Endothelial cell of umbilical vein (primary cell): ENCODE results near the gene KRTAP4-3. TPM values are rescaled to one million over a fixed set of nuclear protein-coding genes. Genes with fewer than 3 reads are reported as not detected.

ENCODE experiments used
- BruUV-seq: library from RNA; stranded (reverse); fragments of 400-500 nt; replicated peaks from 2 replicates; lab custom pipeline; 2021; lab: Mats Ljungman, UMichigan
- CTCF ChIA-PET: fragments of 300-600, 350-600 bp; sonication (Branson Sonifier 250); formaldehyde crosslinking; loops from one replicate; lab custom pipeline; 2021; ENCODE audit warnings: antibody characterized with exemption, inconsistent platforms; lab: Charles Lee
- POLR2A ChIA-PET: fragments of 300-600, 350-600 bp; sonication (Branson Sonifier 250); formaldehyde crosslinking; loops from one replicate; lab custom pipeline; 2021; ENCODE audit warnings: antibody characterized with exemption, inconsistent platforms; lab: Charles Lee
- DNase-seq: peaks from one replicate; pipeline ENCODE4 v3.0.0-alpha.2; 2011; ENCODE audit warnings: low read depth, low spot score
- FAIRE-seq: peaks from 2 replicates; lab custom pipeline; 2011; peaks lifted over from hg19 to GRCh38; lab: Jason Lieb, UNC
- H2AFZ ChIP-seq: 2 replicates; pipeline ENCODE4 v1.6.0; 2012; ENCODE audit warnings: low read depth, low read length, control low read depth, inconsistent platforms
- H3K27ac ChIP-seq: 2 replicates; pipeline ENCODE4 v1.5.1; 2011; ENCODE audit warnings: low read depth, mild to moderate bottlenecking, control low read depth, low read length, moderate library complexity; ENCODE audit not compliant: insufficient read depth
- H3K27me3 ChIP-seq, 2 experiments: 2 replicates each; pipeline versions ENCODE4 v1.6.0 to v1.6.1; 2011; ENCODE audit warnings: low read length in 2 of 2, mixed read lengths in 1 of 2; ENCODE audit not compliant: control insufficient read depth in 2 of 2, insufficient read depth in 2 of 2
- H3K36me3 ChIP-seq, 2 experiments: 2 replicates in 1 of 2; 3 replicates in 1 of 2; pipeline ENCODE4 v1.5.1; 2011; ENCODE audit warnings: low read length in 2 of 2, mild to moderate bottlenecking in 1 of 2, moderate library complexity in 1 of 2; ENCODE audit not compliant: control insufficient read depth in 2 of 2, insufficient read depth in 2 of 2; ENCODE audit errors: extremely low read depth in 1 of 2
- H3K4me1 ChIP-seq: 3 replicates; pipeline ENCODE4 v1.5.1; 2011; ENCODE audit warnings: mild to moderate bottlenecking, low read length; ENCODE audit not compliant: control insufficient read depth, insufficient read depth; ENCODE audit errors: extremely low read depth
- H3K4me2 ChIP-seq: 2 replicates; pipeline ENCODE4 v1.6.1; 2011; ENCODE audit warnings: low read length, control low read depth, mixed read lengths; ENCODE audit not compliant: insufficient read depth
- H3K4me3 ChIP-seq, 3 experiments: fragments of 200-600 bp in 1 of 3; sonication (generic), shearing (Covaris generic) in 1 of 3; replicated peaks in 1 of 3; 2 replicates each; pipeline ENCODE4 v1.5.1; 2011 to 2016; ENCODE audit warnings: control low read depth in 3 of 3, low read length in 3 of 3, mild to moderate bottlenecking in 2 of 3, inconsistent platforms in 1 of 3, low read depth in 1 of 3, moderate library complexity in 1 of 3; ENCODE audit not compliant: insufficient read depth in 1 of 3
- H3K79me2 ChIP-seq: 2 replicates; pipeline ENCODE4 v1.6.0; 2012; ENCODE audit warnings: low read length, inconsistent platforms; ENCODE audit not compliant: control insufficient read depth, insufficient read depth
- H3K9ac ChIP-seq: replicated peaks from 2 replicates; pipeline ENCODE3; 2011; ENCODE audit warnings: low read length, control low read depth; ENCODE audit not compliant: insufficient read depth; ENCODE audit errors: extremely low read depth
- H3K9me1 ChIP-seq: replicated peaks from 3 replicates; pipeline ENCODE4 v1.6.0; 2011; ENCODE audit warnings: mild to moderate bottlenecking, low read length; ENCODE audit not compliant: control insufficient read depth, insufficient read depth; ENCODE audit errors: extremely low read depth
- H3K9me3 ChIP-seq: replicated peaks from 2 replicates; pipeline ENCODE4 v1.5.1; 2012; ENCODE audit warnings: low read length, inconsistent platforms; ENCODE audit not compliant: control insufficient read depth, insufficient read depth
- H4K20me1 ChIP-seq: replicated peaks from 2 replicates; pipeline ENCODE3; 2011; ENCODE audit warnings: mild to moderate bottlenecking, low read length; ENCODE audit not compliant: control insufficient read depth, insufficient read depth; ENCODE audit errors: extremely low read depth
- CTCF ChIP-seq, 2 donors: IDR thresholded peaks; 1 replicate in 1 of 2; 2 replicates in 1 of 2; pipeline ENCODE4 v1.5.1; 2011; ENCODE audit warnings: low read length in 2 of 2, mild to moderate bottlenecking in 2 of 2, moderate library complexity in 2 of 2, control low read depth in 1 of 2, inconsistent platforms in 1 of 2, low read depth in 1 of 2; ENCODE audit not compliant: insufficient read depth in 1 of 2; ENCODE audit errors: extremely low read depth in 1 of 2
- EZH2 ChIP-seq: IDR thresholded peaks from 2 replicates; pipeline ENCODE4 v1.6.1; 2012; ENCODE audit warnings: borderline replicate concordance, low read depth, mild to moderate bottlenecking, moderate library complexity, low read length, inconsistent platforms; ENCODE audit not compliant: severe bottlenecking
- FOS ChIP-seq: IDR thresholded peaks from 2 replicates; pipeline ENCODE4 v1.6.1; 2011; ENCODE audit warnings: mild to moderate bottlenecking, low read length, moderate library complexity, borderline replicate concordance; ENCODE audit not compliant: insufficient read depth
- GATA2 ChIP-seq: IDR thresholded peaks from 2 replicates; pipeline ENCODE4 v1.7.0; 2011; ENCODE audit warnings: low read depth, mild to moderate bottlenecking, moderate library complexity, mixed read lengths, low read length; ENCODE audit not compliant: insufficient read length, insufficient read depth
- JUN ChIP-seq: IDR thresholded peaks from 2 replicates; pipeline ENCODE4 v1.6.1; 2011; ENCODE audit warnings: borderline replicate concordance, low read depth; ENCODE audit not compliant: insufficient read length, insufficient read depth
- MAX ChIP-seq: IDR thresholded peaks from 2 replicates; pipeline ENCODE4 v1.6.1; 2011; ENCODE audit not compliant: insufficient read depth, insufficient read length
- MYC ChIP-seq: IDR thresholded peaks from one replicate; pipeline ENCODE4 v1.6.1; 2011; ENCODE audit warnings: mild to moderate bottlenecking, low read depth, low read length
- POLR2A ChIP-seq: IDR thresholded peaks from 2 replicates; pipeline ENCODE4 v1.6.1; 2012; ENCODE audit warnings: low read depth, mild to moderate bottlenecking, control low read depth, low read length
- POLR2AphosphoS5 ChIP-seq: IDR thresholded peaks from 2 replicates; pipeline ENCODE4 v1.6.1; 2012; ENCODE audit warnings: low read depth, mild to moderate bottlenecking, control low read depth, low read length, moderate library complexity; ENCODE audit not compliant: insufficient read depth
- dilution Hi-C: fragments of 300-500 bp; cut with MboI; formaldehyde crosslinking; loops from one replicate; pipeline ENCODE4 v1.15.0; 2019; ENCODE audit warnings: low sequenced_read_pairs; ENCODE audit not compliant: extremely low pct_ligation_motif_present
- intact Hi-C: fragments of 100-400 bp; cut with micrococcal nuclease; formaldehyde crosslinking; loops from one replicate; pipeline ENCODE4 v1.10.0; 2022
- polyA plus RNA-seq, 4 experiments: library from polyadenylated mRNA; depleted of rRNA in 3 of 4; stranded (reverse) in 3 of 4; unstranded in 1 of 4; fragments of >200 nt; gene quantifications; 2 replicates each; pipeline versions ENCODE4 v1.2.1 to v1.2.3, GENCODE V29; 2011 to 2012; ENCODE audit warnings: missing spikeins in 1 of 4
- total RNA-seq: library from RNA; stranded (reverse); gene quantifications from 2 replicates; pipeline ENCODE4 v1.2.3, GENCODE V29; 2021

Gene KRTAP4-3
- total and polyA plus RNA-seq, 2 donors (not counting 3 experiments of a cell fraction or from before 2014, with no cell fraction given), result not detected

GRCh38 chr17:41186872-41187271 lies 18.9 kb upstream of the KRTAP4-3 start:
- dilution Hi-C loops, result no loop called here
- Histone ChIP-seq H2AFZ (no peak overlapping the region), H3K9ac (no peak overlapping the region), H3K4me2 (no peak overlapping the region), H3K27me3 (no peaks in the 10 kb centered on the region), H3K27ac (no peak overlapping the region), H3K36me3 (no peaks in the 10 kb centered on the region), H3K4me1 (no peaks in the 10 kb centered on the region), H3K9me1 (no peaks in the 10 kb centered on the region), H3K79me2 (no peaks in the 10 kb centered on the region), H3K4me3 (no peak overlapping the region), H3K9me3 (no peaks in the 10 kb centered on the region), H4K20me1 (no peaks in the 10 kb centered on the region)
- no TSS peak for BruUV-seq
- no peak for TF ChIP-seq EZH2
- no peak for TF ChIP-seq GATA2
- no peak for TF ChIP-seq JUN
- no peak for TF ChIP-seq FOS
- TF ChIP-seq CTCF (IDR thresholded peaks at IDR 0.05; ENCODE audit: extremely low read depth in 1 of 2, insufficient read depth in 1 of 2, low read depth in 1 of 2, low read length in 2 of 2), result no peak
- no peak for TF ChIP-seq POLR2AphosphoS5
- no peak for TF ChIP-seq MYC
- TF ChIP-seq POLR2A, result no peak
- TF ChIP-seq MAX, result no peak
- ChIA-PET POLR2A (no interaction called here), CTCF (no interaction called here)
- FAIRE-seq, result no peak
- intact Hi-C loops, result no loop called here
- no peak for DNase-seq
